Loucy (cell line): ENCODE measurements around the gene PSG7.
A peak's percentile ranks its signal among the peaks of the same experiment; 100 is the strongest.

ENCODE experiments used
- EZH2phosphoT487 ChIP-seq: fragments of 200-600 bp; IDR thresholded peaks from 2 replicates; pipeline ENCODE4 v1.6.1; 2018; ENCODE audit warnings: antibody characterized with exemption, mild to moderate bottlenecking, moderate library complexity, borderline replicate concordance
- TF ChIP-seq, protein P1 (sequence below): fragments of 200-600 bp; sonication (generic); conservative IDR thresholded peaks from 2 replicates; pipeline ENCODE4 v1.5.1; 2014; ENCODE audit warnings: mild to moderate bottlenecking, antibody characterized with exemption, low read length

- TF ChIP-seq, protein P1, sequence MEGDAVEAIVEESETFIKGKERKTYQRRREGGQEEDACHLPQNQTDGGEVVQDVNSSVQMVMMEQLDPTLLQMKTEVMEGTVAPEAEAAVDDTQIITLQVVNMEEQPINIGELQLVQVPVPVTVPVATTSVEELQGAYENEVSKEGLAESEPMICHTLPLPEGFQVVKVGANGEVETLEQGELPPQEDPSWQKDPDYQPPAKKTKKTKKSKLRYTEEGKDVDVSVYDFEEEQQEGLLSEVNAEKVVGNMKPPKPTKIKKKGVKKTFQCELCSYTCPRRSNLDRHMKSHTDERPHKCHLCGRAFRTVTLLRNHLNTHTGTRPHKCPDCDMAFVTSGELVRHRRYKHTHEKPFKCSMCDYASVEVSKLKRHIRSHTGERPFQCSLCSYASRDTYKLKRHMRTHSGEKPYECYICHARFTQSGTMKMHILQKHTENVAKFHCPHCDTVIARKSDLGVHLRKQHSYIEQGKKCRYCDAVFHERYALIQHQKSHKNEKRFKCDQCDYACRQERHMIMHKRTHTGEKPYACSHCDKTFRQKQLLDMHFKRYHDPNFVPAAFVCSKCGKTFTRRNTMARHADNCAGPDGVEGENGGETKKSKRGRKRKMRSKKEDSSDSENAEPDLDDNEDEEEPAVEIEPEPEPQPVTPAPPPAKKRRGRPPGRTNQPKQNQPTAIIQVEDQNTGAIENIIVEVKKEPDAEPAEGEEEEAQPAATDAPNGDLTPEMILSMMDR: peak; percentile 11; the same call in 1 of the 2 replicates
- TF ChIP-seq EZH2phosphoT487: no peak
Measured at GRCh38 chr19:42919757-42920079, 17.3 kb downstream of the PSG7 start.
